GM19395 (cell line): ENCODE measurements around the gene TMEM229B.

Source experiments
- ATAC-seq: cut with Tn5 transposase; IDR thresholded peaks from one replicate; pipeline ENCODE4 v1.9.1; 2021; ENCODE audit warnings: mild to moderate bottlenecking, moderate library complexity; ENCODE audit not compliant: unreplicated experiment

The TMEM229B gene

GRCh38 chr14:67515386-67516079 lies 27.0 kb upstream of the TMEM229B start:
- peak; percentile 59 for ATAC-seq

- peak; percentile 57 for ATAC-seq
Measured at GRCh38 chr14:67514650-67515385, 26.3 kb upstream of the TMEM229B start.

GRCh38 chr14:67514203-67514607 lies 25.7 kb upstream of the TMEM229B start:
- no peak for ATAC-seq

GRCh38 chr14:67513631-67514108 lies 25.1 kb upstream of the TMEM229B start:
- ATAC-seq: peak; percentile 59

GRCh38 chr14:67512463-67513310 lies 24.2 kb upstream of the TMEM229B start:
- no peak for ATAC-seq

- ATAC-seq: no peak
Measured at GRCh38 chr14:67510836-67511235, 22.3 kb upstream of the TMEM229B start.

- ATAC-seq: no peak
Measured at GRCh38 chr14:67510121-67510520, 21.6 kb upstream of the TMEM229B start.

GRCh38 chr14:67508956-67509355 lies 20.4 kb upstream of the TMEM229B start:
- no peak for ATAC-seq

- ATAC-seq: no peak
Measured at GRCh38 chr14:67505254-67505653, 16.7 kb upstream of the TMEM229B start.

GRCh38 chr14:67503331-67503730 lies 14.8 kb upstream of the TMEM229B start:
- ATAC-seq: no peak

GRCh38 chr14:67502867-67503266 lies 14.3 kb upstream of the TMEM229B start:
- no peak for ATAC-seq

- no peak for ATAC-seq
Measured at GRCh38 chr14:67501670-67502069, 13.1 kb upstream of the TMEM229B start.

GRCh38 chr14:67500981-67501380 lies 12.5 kb upstream of the TMEM229B start:
- no peak for ATAC-seq

- ATAC-seq: no peak
Measured at GRCh38 chr14:67497716-67498115, 9.2 kb upstream of the TMEM229B start.

- no peak for ATAC-seq
Measured at GRCh38 chr14:67497216-67497615, 8.7 kb upstream of the TMEM229B start.

- no peak for ATAC-seq
Measured at GRCh38 chr14:67495827-67496226, 7.3 kb upstream of the TMEM229B start.

- peak; percentile 64 for ATAC-seq
Measured at GRCh38 chr14:67493092-67493717, 4.7 kb upstream of the TMEM229B start.

- ATAC-seq: no peak
Measured at GRCh38 chr14:67492538-67492937, 4.0 kb upstream of the TMEM229B start.

- ATAC-seq: no peak
Measured at GRCh38 chr14:67491741-67492507, 3.4 kb upstream of the TMEM229B start.

GRCh38 chr14:67491285-67491684 lies 2.8 kb upstream of the TMEM229B start:
- no peak for ATAC-seq
